Peyer's patch (tissue), 4 donors: Measurements from ENCODE around the gene ADORA2B.

Experiments used
- POLR2A ChIP-seq, 2 donors: fragments of 450-650 bp; IDR thresholded peaks; one replicate each; pipeline ENCODE4 v1.5.1; 2017; ENCODE audit warnings: antibody characterized with exemption in 2 of 2, mild to moderate bottlenecking in 2 of 2, moderate library complexity in 2 of 2
- TF ChIP-seq, protein P1 (sequence below), 6 experiments: fragments of 450-650 bp in 4 of 6; fragments of 200-600 bp in 2 of 6; sonication (generic) in 1 of 6; IDR thresholded peaks; one replicate each; pipeline ENCODE4 v1.5.1; 2017 to 2019; ENCODE audit warnings: antibody characterized with exemption in 6 of 6, mild to moderate bottlenecking in 3 of 6, moderate library complexity in 1 of 6

DNA sequence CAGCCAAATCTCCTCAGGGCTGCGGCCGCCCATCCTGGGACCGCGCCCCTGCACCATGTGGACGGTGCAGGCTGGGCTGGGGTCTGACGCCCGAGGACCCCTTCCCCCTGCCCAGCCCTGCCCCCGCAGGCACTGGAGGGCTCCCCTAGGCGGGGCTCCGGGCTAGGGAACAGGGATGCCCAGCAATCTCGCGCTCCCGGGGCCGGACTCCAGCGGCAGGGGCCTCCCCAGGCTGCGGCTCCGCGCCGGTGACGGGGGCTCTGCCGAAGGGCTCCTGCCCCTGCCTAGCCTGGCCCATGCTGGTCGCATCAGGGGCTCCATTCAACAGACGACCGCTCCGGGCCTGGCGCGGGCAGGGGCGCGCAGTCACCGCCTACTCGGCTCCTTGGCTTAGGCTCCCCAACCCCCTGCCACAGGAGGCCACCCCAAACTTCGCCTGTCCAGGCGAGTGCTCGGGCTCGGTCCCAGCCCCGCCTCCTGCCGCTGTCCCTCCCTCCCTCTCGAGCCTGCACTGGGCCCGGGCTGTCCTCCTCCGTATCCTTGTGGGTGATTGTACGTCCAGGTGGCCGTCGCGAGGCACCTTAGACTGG, 27.4 kb upstream of the ADORA2B start:
- TF ChIP-seq, protein P1, sequence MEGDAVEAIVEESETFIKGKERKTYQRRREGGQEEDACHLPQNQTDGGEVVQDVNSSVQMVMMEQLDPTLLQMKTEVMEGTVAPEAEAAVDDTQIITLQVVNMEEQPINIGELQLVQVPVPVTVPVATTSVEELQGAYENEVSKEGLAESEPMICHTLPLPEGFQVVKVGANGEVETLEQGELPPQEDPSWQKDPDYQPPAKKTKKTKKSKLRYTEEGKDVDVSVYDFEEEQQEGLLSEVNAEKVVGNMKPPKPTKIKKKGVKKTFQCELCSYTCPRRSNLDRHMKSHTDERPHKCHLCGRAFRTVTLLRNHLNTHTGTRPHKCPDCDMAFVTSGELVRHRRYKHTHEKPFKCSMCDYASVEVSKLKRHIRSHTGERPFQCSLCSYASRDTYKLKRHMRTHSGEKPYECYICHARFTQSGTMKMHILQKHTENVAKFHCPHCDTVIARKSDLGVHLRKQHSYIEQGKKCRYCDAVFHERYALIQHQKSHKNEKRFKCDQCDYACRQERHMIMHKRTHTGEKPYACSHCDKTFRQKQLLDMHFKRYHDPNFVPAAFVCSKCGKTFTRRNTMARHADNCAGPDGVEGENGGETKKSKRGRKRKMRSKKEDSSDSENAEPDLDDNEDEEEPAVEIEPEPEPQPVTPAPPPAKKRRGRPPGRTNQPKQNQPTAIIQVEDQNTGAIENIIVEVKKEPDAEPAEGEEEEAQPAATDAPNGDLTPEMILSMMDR (IDR thresholded peaks at IDR 0.05) = no peak
- TF ChIP-seq POLR2A (IDR thresholded peaks at IDR 0.05) = no peak
